ENCODE measurements around the gene FTO. TPM values are rescaled to one million over a fixed set of nuclear protein-coding genes. Genes with fewer than 3 reads are reported as not detected.
"Not testable (repeated sequence)": the region's sequence is repeated elsewhere in the genome, so short reads cannot be mapped to it uniquely, and the experiment has no call there.

Gene FTO
- total and polyA plus RNA-seq, 2 of the 8 experiments (the other 6 are each of a cell fraction or from before 2014, with no cell fraction given) = 34.5 to 59.8 TPM

- FAIRE-seq; CTCF ChIA-PET (ENCODE audit: partially characterized antibody): not testable (repeated sequence)
Observed at GRCh38 chr16:53685334-53685733, 18.6 kb upstream of the FTO start.

More at GRCh38 chr16:53685334-53685733, 18.6 kb upstream of the FTO start:
- H3K4me1 ChIP-seq (replicated peaks in 1 of 4; ENCODE audit: control insufficient read depth in 3 of 4, insufficient read depth in 4 of 4, low read length in 3 of 4); H3K4ac ChIP-seq (replicated peaks; ENCODE audit: insufficient read length, low read depth, low read length); H4K8ac ChIP-seq (ENCODE audit: extremely low read depth, insufficient read depth, low read length); H2AK5ac ChIP-seq (ENCODE audit: low read depth, low read length); H3K4me2 ChIP-seq (ENCODE audit: insufficient read depth in 1 of 2, low read depth in 2 of 2, low read length in 2 of 2); H3K56ac ChIP-seq (replicated peaks; ENCODE audit: insufficient read length, low read depth, low read length); H3K4me3 ChIP-seq (ENCODE audit: extremely low read depth in 1 of 4, insufficient read depth in 2 of 4, low read depth in 3 of 4, low read length in 4 of 4); H3K27me3 ChIP-seq (replicated peaks in 1 of 4; ENCODE audit: control insufficient read depth in 3 of 4, extremely low read depth in 1 of 4, insufficient read depth in 3 of 4, low read length in 3 of 4); H3K9ac ChIP-seq (replicated peaks in 1 of 4; ENCODE audit: extremely low read depth in 1 of 4, low read depth in 3 of 4, low read length in 3 of 4); H2BK5ac ChIP-seq (ENCODE audit: low read depth, low read length); H2AFZ ChIP-seq (ENCODE audit: low read length); H3K23me2 ChIP-seq (ENCODE audit: low read depth, low read length); H3K9me3 ChIP-seq (ENCODE audit: insufficient read depth in 2 of 2, low read depth in 1 of 2, low read length in 1 of 2); H4K91ac ChIP-seq (replicated peaks; ENCODE audit: insufficient read length, low read length); H2BK120ac ChIP-seq (replicated peaks; ENCODE audit: low read depth, low read length); H2BK12ac ChIP-seq (ENCODE audit: low read depth, low read length); H3K23ac ChIP-seq (ENCODE audit: insufficient read length); H3K79me1 ChIP-seq (ENCODE audit: low read depth, low read length); H3K36me3 ChIP-seq (ENCODE audit: control insufficient read depth in 2 of 4, insufficient read depth in 4 of 4, low read length in 3 of 4); H4K20me1 ChIP-seq (replicated peaks in 1 of 2; ENCODE audit: control insufficient read depth in 1 of 2, insufficient read depth in 2 of 2, low read length in 2 of 2); H3K27ac ChIP-seq (ENCODE audit: low read depth, low read length); DNase-seq (ENCODE audit: low read depth in 1 of 2, low spot score in 2 of 2); H3K14ac ChIP-seq (ENCODE audit: insufficient read length); H4K5ac ChIP-seq (ENCODE audit: insufficient read length, low read depth, low read length); H2BK15ac ChIP-seq (ENCODE audit: low read length); H3K18ac ChIP-seq (ENCODE audit: extremely low read depth, low read length); POLR2A ChIA-PET (ENCODE audit: partially characterized antibody); H2BK20ac ChIP-seq (ENCODE audit: low read length); H3K79me2 ChIP-seq (ENCODE audit: control insufficient read depth in 1 of 2, insufficient read depth in 2 of 2, low read length in 2 of 2): not testable (repeated sequence)
- 94% methylated on average over 3 of the region's 3 CpGs; no CpG with 5 or more reads in 1 of the 2 experiments for WGBS, 2 experiments (ENCODE audit: extremely low coverage in 1 of 2, insufficient coverage in 1 of 2, insufficient read length in 1 of 2, insufficient replicate concordance in 2 of 2, low coverage in 1 of 2, low lambda C conversion rate in 2 of 2, missing lambda C conversion rate in 1 of 2)

Measured in H1 (cell line).